GM19043 (cell line): ENCODE data around the gene VPS26A.

Experiments
- ATAC-seq: cut with Tn5 transposase; IDR thresholded peaks from one replicate; pipeline ENCODE4 v1.9.1; 2021; ENCODE audit warnings: low read depth; ENCODE audit not compliant: unreplicated experiment

The VPS26A gene

GRCh38 chr10:69216577-69217118, 92.7 kb downstream of the VPS26A start:
- ATAC-seq = no peak

- ATAC-seq = no peak
Observed at GRCh38 chr10:69217119-69217754, 93.3 kb downstream of the VPS26A start.

GRCh38 chr10:69218831-69219230, 94.9 kb downstream of the VPS26A start:
- ATAC-seq = no peak

- no peak for ATAC-seq
Observed at GRCh38 chr10:69220041-69220451, 96.1 kb downstream of the VPS26A start, which contains the start of gene HKDC1. TSS of gene HKDC1 (plus strand) at chr10:69220332. CDS start at chr10:69220436, 104 bp downstream.

GRCh38 chr10:69220507-69220906, 96.5 kb downstream of the VPS26A start:
- no peak for ATAC-seq
